Adrenal gland (tissue), 5 donors: Measurements from ENCODE around the gene ZNF385A.
"Not testable (repeated sequence)": the region's sequence is repeated elsewhere in the genome, so short reads cannot be mapped to it uniquely, and the experiment has no call there.

Experiments
- CTCF ChIP-seq, 6 experiments: fragments of 450-650 bp in 4 of 6; fragments of 200-600 bp in 2 of 6; sonication (generic) in 1 of 6; IDR thresholded peaks; 1 replicate in 5 of 6; 2 replicates in 1 of 6; pipeline versions ENCODE4 v1.5.1 to v1.8.0; 2016 to 2021; ENCODE audit warnings: antibody characterized with exemption in 6 of 6, mild to moderate bottlenecking in 2 of 6, moderate library complexity in 1 of 6
- POLR2A ChIP-seq, 2 donors: fragments of 450-650 bp; IDR thresholded peaks; one replicate each; pipeline ENCODE4 v1.6.1; 2017; ENCODE audit warnings: antibody characterized with exemption in 2 of 2, mild to moderate bottlenecking in 2 of 2, moderate library complexity in 1 of 2
- donor health status: DM: no; HTN: no; CAD: no.

GRCh38 chr12:54354271-54354670, 30.3 kb downstream of the ZNF385A start:
- TF ChIP-seq CTCF, POLR2A (IDR thresholded peaks at IDR 0.05): not testable (repeated sequence)
